AG10803 (cell line): ENCODE results near the gene PSME3IP1.

Experiments used
- DNase-seq: peaks from one replicate; pipeline ENCODE4 v3.0.0; 2010; ENCODE audit warnings: low read depth
- H3K4me3 ChIP-seq: 2 replicates; pipeline ENCODE4 v1.5.1; 2011; ENCODE audit warnings: mild to moderate bottlenecking, low read length, control low read depth
- TF ChIP-seq, protein P1 (sequence below): conservative IDR thresholded peaks from 2 replicates; pipeline ENCODE4 v1.5.1; 2011; ENCODE audit warnings: mild to moderate bottlenecking, low read length, control low read depth, inconsistent platforms

Gene PSME3IP1

DNA sequence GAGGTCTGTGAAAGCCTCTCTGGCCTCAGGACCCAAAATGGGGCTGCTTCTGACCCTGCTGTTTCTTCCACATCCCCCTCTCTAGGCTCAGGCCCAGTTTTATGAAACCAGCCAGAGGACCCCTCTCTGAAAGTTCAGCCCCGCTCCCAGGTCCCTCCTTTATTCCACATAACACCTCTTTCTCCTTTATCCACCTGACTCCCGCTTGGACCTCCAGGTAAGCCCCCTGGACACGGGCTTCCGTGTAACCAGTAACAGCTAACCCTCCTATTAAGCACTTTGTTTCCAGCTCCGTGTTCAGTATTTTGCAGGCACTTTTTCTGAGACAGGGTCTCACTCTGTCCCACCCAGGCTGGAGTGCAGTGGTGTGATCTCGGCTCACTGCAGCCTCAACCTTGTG is 37.4 kb downstream of the PSME3IP1 start:
- no peak overlapping the region for H3K4me3 ChIP-seq
- no peak for DNase-seq
- TF ChIP-seq, protein P1, sequence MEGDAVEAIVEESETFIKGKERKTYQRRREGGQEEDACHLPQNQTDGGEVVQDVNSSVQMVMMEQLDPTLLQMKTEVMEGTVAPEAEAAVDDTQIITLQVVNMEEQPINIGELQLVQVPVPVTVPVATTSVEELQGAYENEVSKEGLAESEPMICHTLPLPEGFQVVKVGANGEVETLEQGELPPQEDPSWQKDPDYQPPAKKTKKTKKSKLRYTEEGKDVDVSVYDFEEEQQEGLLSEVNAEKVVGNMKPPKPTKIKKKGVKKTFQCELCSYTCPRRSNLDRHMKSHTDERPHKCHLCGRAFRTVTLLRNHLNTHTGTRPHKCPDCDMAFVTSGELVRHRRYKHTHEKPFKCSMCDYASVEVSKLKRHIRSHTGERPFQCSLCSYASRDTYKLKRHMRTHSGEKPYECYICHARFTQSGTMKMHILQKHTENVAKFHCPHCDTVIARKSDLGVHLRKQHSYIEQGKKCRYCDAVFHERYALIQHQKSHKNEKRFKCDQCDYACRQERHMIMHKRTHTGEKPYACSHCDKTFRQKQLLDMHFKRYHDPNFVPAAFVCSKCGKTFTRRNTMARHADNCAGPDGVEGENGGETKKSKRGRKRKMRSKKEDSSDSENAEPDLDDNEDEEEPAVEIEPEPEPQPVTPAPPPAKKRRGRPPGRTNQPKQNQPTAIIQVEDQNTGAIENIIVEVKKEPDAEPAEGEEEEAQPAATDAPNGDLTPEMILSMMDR, result no peak

DNA sequence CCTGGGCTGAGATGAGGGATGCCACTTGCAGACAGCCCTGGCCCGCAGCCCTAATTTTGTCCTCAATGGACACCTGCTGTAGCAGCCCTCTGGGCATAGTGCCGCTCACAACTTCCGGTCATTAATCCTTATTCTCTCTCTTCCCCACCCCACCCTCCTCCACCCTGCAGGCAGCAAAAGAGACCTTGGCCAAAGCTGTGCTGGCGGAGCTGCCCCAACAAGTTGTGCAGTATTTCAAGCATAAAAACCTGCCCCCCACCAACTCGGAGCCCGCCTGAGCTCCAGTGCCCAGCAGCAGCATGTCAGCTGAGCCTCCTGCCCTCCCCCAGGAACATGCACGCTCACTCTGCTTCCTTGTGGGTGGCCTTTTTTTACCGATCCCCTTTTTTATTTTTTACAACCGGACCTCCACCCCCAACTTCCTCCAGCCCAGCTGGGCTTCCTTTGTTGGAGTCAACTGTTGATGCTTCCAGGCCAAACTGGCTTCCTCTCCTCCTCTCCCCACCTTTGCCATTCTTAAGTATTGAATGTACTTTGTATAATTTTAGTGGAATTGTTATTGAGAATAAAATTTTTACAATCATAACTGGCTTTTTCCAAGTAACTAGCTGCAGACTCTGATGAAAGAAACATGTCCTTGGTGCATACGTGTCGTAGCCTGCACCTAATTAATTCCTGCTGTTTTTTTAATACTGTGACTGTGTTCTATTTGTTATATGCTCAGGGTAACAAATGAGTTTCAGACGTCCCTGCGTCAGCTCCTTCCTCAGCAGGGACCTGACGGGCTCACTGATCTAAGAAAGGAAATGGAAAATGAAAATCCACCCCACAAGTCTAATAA is 38.2 kb downstream of the PSME3IP1 start:
- TF ChIP-seq, protein P1, result no peak
- peak; percentile 82 for DNase-seq
- no peak overlapping the region for H3K4me3 ChIP-seq

DNA sequence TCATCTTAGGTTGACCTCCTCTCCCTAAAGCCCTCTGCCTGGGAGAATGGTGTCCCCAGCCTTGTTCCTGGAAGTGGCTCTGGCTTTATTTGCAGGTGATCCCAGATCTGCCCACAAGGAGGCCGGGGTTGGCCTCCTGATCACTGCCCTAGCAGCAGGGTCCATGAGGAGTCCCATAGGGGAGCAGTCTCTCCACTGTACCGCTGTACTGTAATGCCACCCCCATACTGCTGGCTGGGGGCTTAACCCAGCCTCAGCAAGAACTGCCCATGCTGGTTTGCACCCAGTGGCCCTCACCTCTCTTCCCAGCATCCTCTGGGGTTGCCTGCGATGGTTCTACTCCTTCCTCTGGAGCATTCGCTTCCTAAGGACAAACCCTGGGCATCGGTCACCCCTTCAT is 39.1 kb downstream of the PSME3IP1 start:
- no peak for DNase-seq
- TF ChIP-seq, protein P1, result peak; percentile 23
- no peak overlapping the region for H3K4me3 ChIP-seq

DNA sequence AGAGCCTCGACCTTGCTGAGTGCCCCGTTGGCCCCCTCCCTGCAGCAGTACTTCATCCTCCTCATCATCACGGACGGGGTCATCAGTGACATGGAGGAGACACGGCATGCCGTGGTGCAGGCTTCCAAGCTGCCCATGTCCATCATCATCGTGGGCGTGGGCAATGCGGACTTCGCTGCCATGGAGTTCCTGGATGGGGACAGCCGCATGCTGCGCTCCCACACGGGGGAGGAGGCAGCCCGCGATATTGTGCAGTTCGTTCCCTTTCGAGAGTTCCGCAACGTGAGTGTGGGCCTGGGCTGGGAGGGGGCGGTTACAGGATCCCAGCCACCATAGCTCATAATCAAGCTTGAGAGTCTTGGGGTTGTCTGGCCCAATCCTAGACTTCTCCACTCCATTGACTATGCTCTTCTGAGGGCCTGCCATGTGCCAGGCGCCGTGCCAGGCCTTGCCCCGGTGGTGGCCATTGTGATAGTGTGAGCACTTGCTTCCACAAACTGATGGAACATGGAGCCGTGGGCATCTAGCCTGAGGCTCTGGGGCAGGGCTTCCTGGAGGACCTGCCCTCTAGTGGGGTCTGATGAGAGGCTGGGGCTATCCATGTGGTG is 39.7 kb downstream of the PSME3IP1 start:
- DNase-seq, result no peak
- TF ChIP-seq, protein P1, result no peak

DNA sequence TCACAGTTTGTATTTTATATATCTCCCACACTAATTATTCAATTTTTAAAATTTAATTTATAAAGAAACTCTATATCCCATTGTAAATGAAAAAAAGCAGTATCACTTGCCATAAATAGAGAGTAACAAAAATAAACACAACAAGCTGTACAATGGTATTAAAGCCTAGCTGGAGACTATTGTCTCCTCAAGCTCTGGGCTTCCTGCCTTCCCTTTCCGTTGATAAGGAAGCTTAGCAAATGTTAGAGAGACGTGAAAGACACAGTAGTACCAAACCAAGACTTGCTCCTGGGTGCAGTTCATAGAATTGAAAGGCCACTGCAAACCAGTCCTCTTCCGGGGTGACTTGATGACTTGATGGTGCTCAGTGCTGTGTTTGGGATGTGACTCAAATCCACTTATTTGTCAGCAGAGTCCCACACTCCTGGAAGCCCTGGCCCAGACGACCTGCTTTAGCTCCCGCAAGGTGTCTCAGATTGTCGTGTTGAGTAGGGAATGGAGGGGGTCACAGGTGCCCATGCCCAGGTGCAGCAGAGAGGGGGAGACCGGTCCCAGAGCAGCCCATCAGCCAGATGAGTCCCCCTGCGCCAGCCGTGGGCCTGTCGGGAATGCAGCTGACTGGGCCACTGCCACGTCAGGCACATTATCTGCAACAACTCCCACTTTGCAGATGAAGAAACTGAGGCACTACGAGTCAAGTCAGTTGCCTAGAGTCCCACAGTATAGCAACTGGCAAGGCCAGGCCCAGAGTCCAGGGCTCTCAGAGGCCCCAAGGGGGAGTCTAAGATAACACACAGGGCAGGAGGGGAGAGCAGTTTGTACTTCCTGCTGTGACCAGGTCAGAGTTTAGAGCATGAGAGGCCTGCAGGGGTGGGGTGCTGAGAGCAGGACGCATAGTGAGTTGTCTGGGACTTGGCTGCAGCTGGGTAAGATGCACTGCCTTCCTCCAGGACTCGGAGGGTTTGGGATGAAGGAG is 40.5 kb downstream of the PSME3IP1 start:
- TF ChIP-seq, protein P1, result no peak
- no peak overlapping the region for H3K4me3 ChIP-seq
- no peak for DNase-seq

More for the DNA sequence above, 39.7 kb downstream of the PSME3IP1 start:
- no peak overlapping the region for H3K4me3 ChIP-seq

- TF ChIP-seq, protein P1, result no peak
- no peak overlapping the region for H3K4me3 ChIP-seq
- no peak for DNase-seq
Measured at GRCh38 chr16:57144027-57144426, 41.8 kb downstream of the PSME3IP1 start.
